PC-9 (cell line): ENCODE data around the gene CDON.

ENCODE experiments used
- EZH2 ChIP-seq: fragments of 200-600 bp; sonication (generic); IDR thresholded peaks from 2 replicates; pipeline ENCODE4 v1.8.0; 2017; ENCODE audit warnings: antibody characterized with exemption, low read depth
- TF ChIP-seq, protein P1 (sequence below): fragments of 200-600 bp; sonication (generic); conservative IDR thresholded peaks from 2 replicates; pipeline ENCODE4 v1.6.1; 2017; ENCODE audit warnings: mixed run types, antibody characterized with exemption, mild to moderate bottlenecking, moderate library complexity

GRCh38 chr11:126103150-126103549 lies 40.5 kb upstream of the CDON start:
- TF ChIP-seq, protein P1, sequence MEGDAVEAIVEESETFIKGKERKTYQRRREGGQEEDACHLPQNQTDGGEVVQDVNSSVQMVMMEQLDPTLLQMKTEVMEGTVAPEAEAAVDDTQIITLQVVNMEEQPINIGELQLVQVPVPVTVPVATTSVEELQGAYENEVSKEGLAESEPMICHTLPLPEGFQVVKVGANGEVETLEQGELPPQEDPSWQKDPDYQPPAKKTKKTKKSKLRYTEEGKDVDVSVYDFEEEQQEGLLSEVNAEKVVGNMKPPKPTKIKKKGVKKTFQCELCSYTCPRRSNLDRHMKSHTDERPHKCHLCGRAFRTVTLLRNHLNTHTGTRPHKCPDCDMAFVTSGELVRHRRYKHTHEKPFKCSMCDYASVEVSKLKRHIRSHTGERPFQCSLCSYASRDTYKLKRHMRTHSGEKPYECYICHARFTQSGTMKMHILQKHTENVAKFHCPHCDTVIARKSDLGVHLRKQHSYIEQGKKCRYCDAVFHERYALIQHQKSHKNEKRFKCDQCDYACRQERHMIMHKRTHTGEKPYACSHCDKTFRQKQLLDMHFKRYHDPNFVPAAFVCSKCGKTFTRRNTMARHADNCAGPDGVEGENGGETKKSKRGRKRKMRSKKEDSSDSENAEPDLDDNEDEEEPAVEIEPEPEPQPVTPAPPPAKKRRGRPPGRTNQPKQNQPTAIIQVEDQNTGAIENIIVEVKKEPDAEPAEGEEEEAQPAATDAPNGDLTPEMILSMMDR, result no peak
- TF ChIP-seq EZH2, result no peak
